H1 (cell line): ENCODE data around the gene FSTL4. TPM values are rescaled to one million over a fixed set of nuclear protein-coding genes. Genes with fewer than 3 reads are reported as not detected.

Experiments
- CTCF ChIA-PET: fragments of 300-600 bp; sonication (Branson Sonifier 250); formaldehyde crosslinking; loops from one replicate; lab custom pipeline; 2021; ENCODE audit not compliant: partially characterized antibody; lab: Charles Lee
- POLR2A ChIA-PET: fragments of 300-600 bp; sonication (Branson Sonifier 250); formaldehyde crosslinking; loops from one replicate; lab custom pipeline; 2021; ENCODE audit warnings: inconsistent platforms; ENCODE audit not compliant: partially characterized antibody; lab: Charles Lee
- DNase-seq, 2 experiments: peaks; one replicate each; pipeline versions ENCODE4 v3.0.0 to v3.0.0-alpha.2; 2010 to 2022; ENCODE audit warnings: low spot score in 2 of 2, low read depth in 1 of 2, mixed read lengths in 1 of 2
- FAIRE-seq: peaks from 2 replicates; lab custom pipeline; 2011; peaks lifted over from hg19 to GRCh38; lab: Jason Lieb, UNC
- H2AFZ ChIP-seq: 2 replicates; pipeline ENCODE4 v1.8.1; 2012; ENCODE audit warnings: low read length, inconsistent platforms
- H2AK5ac ChIP-seq: 2 replicates; pipeline ENCODE4 v1.6.1; 2013; ENCODE audit warnings: low read depth, low read length
- H2BK120ac ChIP-seq: replicated peaks from 2 replicates; pipeline ENCODE3; 2013; ENCODE audit warnings: low read depth, low read length, inconsistent platforms
- H2BK12ac ChIP-seq: 2 replicates; pipeline ENCODE4 v1.6.1; 2013; ENCODE audit warnings: low read depth, low read length
- H2BK15ac ChIP-seq: 2 replicates; pipeline ENCODE4 v1.6.1; 2013; ENCODE audit warnings: low read length
- H2BK20ac ChIP-seq: 2 replicates; pipeline ENCODE4 v1.6.1; 2013; ENCODE audit warnings: low read length
- H2BK5ac ChIP-seq: 2 replicates; pipeline ENCODE4 v1.6.1; 2013; ENCODE audit warnings: low read depth, low read length
- H3K14ac ChIP-seq: 2 replicates; pipeline ENCODE4 v1.6.1; 2013; ENCODE audit warnings: inconsistent platforms; ENCODE audit not compliant: insufficient read length
- H3K18ac ChIP-seq: 2 replicates; pipeline ENCODE4 v1.6.1; 2013; ENCODE audit warnings: low read length; ENCODE audit errors: extremely low read depth
- H3K23ac ChIP-seq: 2 replicates; pipeline ENCODE4 v1.6.1; 2013; ENCODE audit warnings: inconsistent platforms; ENCODE audit not compliant: insufficient read length
- H3K23me2 ChIP-seq: 2 replicates; pipeline ENCODE4 v1.6.1; 2013; ENCODE audit warnings: low read depth, low read length
- H3K27ac ChIP-seq: 2 replicates; pipeline ENCODE4 v1.6.1; 2011; ENCODE audit warnings: low read depth, low read length, inconsistent platforms
- H3K27me3 ChIP-seq, 4 experiments: replicated peaks in 1 of 4; 1 replicate in 1 of 4; 2 replicates in 3 of 4; pipeline versions ENCODE4 v1.6.1 to v1.8.1; 2011 to 2013; ENCODE audit warnings: low read length in 3 of 4, mild to moderate bottlenecking in 3 of 4, inconsistent platforms in 2 of 4, mixed read lengths in 2 of 4, moderate library complexity in 1 of 4; ENCODE audit not compliant: control insufficient read depth in 3 of 4, insufficient read depth in 3 of 4; ENCODE audit errors: extremely low read depth in 1 of 4
- H3K36me3 ChIP-seq, 4 experiments: 2 replicates each; pipeline versions ENCODE4 v1.6.1 to v1.8.1; 2011 to 2013; ENCODE audit warnings: mild to moderate bottlenecking in 4 of 4, low read length in 3 of 4, moderate library complexity in 2 of 4, control low read depth in 1 of 4, inconsistent platforms in 1 of 4; ENCODE audit not compliant: insufficient read depth in 4 of 4, control insufficient read depth in 2 of 4
- H3K4ac ChIP-seq: replicated peaks from 2 replicates; pipeline ENCODE3; 2013; ENCODE audit warnings: low read length, low read depth, mixed read lengths, inconsistent platforms; ENCODE audit not compliant: insufficient read length
- H3K4me1 ChIP-seq, 4 experiments: replicated peaks in 1 of 4; 1 replicate in 1 of 4; 2 replicates in 3 of 4; pipeline versions ENCODE4 v1.6.1 to v1.8.1; 2011 to 2013; ENCODE audit warnings: low read length in 3 of 4, inconsistent platforms in 2 of 4, mixed read lengths in 1 of 4; ENCODE audit not compliant: insufficient read depth in 4 of 4, control insufficient read depth in 3 of 4
- H3K4me2 ChIP-seq, 2 experiments: 2 replicates each; pipeline versions ENCODE4 v1.6.1 to v1.8.1; 2011 to 2013; ENCODE audit warnings: low read depth in 2 of 2, low read length in 2 of 2, control low read depth in 1 of 2, inconsistent platforms in 1 of 2, mild to moderate bottlenecking in 1 of 2; ENCODE audit not compliant: insufficient read depth in 1 of 2
- H3K4me3 ChIP-seq, 4 experiments: fragments of 200-600, 300-600 bp in 1 of 4; sonication (generic), shearing (Covaris generic), sonication (Bioruptor Twin) in 1 of 4; 2 replicates each; pipeline versions ENCODE4 v1.5.1 to v1.8.1; 2011 to 2016; ENCODE audit warnings: low read length in 4 of 4, low read depth in 3 of 4, control low read depth in 2 of 4, inconsistent platforms in 2 of 4, mild to moderate bottlenecking in 2 of 4, mixed read lengths in 1 of 4, moderate library complexity in 1 of 4; ENCODE audit not compliant: insufficient read depth in 2 of 4; ENCODE audit errors: extremely low read depth in 1 of 4
- H3K56ac ChIP-seq: replicated peaks from 2 replicates; pipeline ENCODE3; 2013; ENCODE audit warnings: low read depth, mild to moderate bottlenecking, mixed read lengths, low read length, inconsistent platforms; ENCODE audit not compliant: insufficient read length
- H3K79me1 ChIP-seq: 2 replicates; pipeline ENCODE4 v1.6.1; 2013; ENCODE audit warnings: low read depth, low read length, control low read depth
- H3K79me2 ChIP-seq, 2 experiments: 2 replicates each; pipeline versions ENCODE4 v1.6.1 to v1.8.1; 2012 to 2013; ENCODE audit warnings: low read length in 2 of 2, mild to moderate bottlenecking in 2 of 2, inconsistent platforms in 1 of 2; ENCODE audit not compliant: insufficient read depth in 2 of 2, control insufficient read depth in 1 of 2
- H3K9ac ChIP-seq, 4 experiments: replicated peaks in 1 of 4; 1 replicate in 1 of 4; 2 replicates in 3 of 4; pipeline versions ENCODE4 v1.6.1 to v1.8.1; 2011 to 2013; ENCODE audit warnings: low read depth in 3 of 4, low read length in 3 of 4, control low read depth in 2 of 4, mild to moderate bottlenecking in 2 of 4, moderate library complexity in 2 of 4, inconsistent platforms in 1 of 4; ENCODE audit errors: extremely low read depth in 1 of 4
- H3K9me3 ChIP-seq, 2 experiments: 2 replicates each; pipeline versions ENCODE4 v1.6.1 to v1.8.1; 2012 to 2013; ENCODE audit warnings: mild to moderate bottlenecking in 2 of 2, moderate library complexity in 2 of 2, control low read depth in 1 of 2, inconsistent platforms in 1 of 2, low read depth in 1 of 2, low read length in 1 of 2, mixed read lengths in 1 of 2; ENCODE audit not compliant: insufficient read depth in 2 of 2
- H4K20me1 ChIP-seq, 2 experiments: replicated peaks in 1 of 2; 2 replicates each; pipeline versions ENCODE3 to v1.8.1; 2011 to 2013; ENCODE audit warnings: inconsistent platforms in 2 of 2, low read length in 2 of 2, mild to moderate bottlenecking in 1 of 2; ENCODE audit not compliant: insufficient read depth in 2 of 2, control insufficient read depth in 1 of 2
- H4K5ac ChIP-seq: 2 replicates; pipeline ENCODE4 v1.6.1; 2013; ENCODE audit warnings: low read length, low read depth, mixed read lengths, inconsistent platforms; ENCODE audit not compliant: insufficient read length
- H4K8ac ChIP-seq: 2 replicates; pipeline ENCODE4 v1.8.0; 2013; ENCODE audit warnings: mild to moderate bottlenecking, moderate library complexity, low read length, inconsistent platforms; ENCODE audit not compliant: insufficient read depth; ENCODE audit errors: extremely low read depth
- H4K91ac ChIP-seq: replicated peaks from 2 replicates; pipeline ENCODE3; 2013; ENCODE audit warnings: low read length, mixed read lengths, inconsistent platforms; ENCODE audit not compliant: insufficient read length
- BRCA1 ChIP-seq: IDR thresholded peaks from 2 replicates; pipeline ENCODE4 v1.6.1; 2012; ENCODE audit warnings: low read depth, low read length, improper control_type of control experiment
- CHD1 ChIP-seq: IDR thresholded peaks from 2 replicates; pipeline ENCODE4 v1.6.1; 2012; ENCODE audit warnings: low read depth, low read length, improper control_type of control experiment
- CHD2 ChIP-seq: IDR thresholded peaks from 2 replicates; pipeline ENCODE4 v1.6.1; 2012; ENCODE audit warnings: low read length, improper control_type of control experiment
- E2F6 ChIP-seq: IDR thresholded peaks from 2 replicates; pipeline ENCODE4 v1.6.1; 2012; ENCODE audit warnings: inconsistent platforms
- FOSL1 ChIP-seq: IDR thresholded peaks from 2 replicates; pipeline ENCODE4 v1.6.1; 2011; ENCODE audit warnings: mild to moderate bottlenecking, low read depth, low read length, moderate library complexity; ENCODE audit not compliant: insufficient read depth
- JUN ChIP-seq: IDR thresholded peaks from 2 replicates; pipeline ENCODE4 v1.6.1; 2011; ENCODE audit warnings: low read depth, mild to moderate bottlenecking, improper control_type of control experiment, low read length
- MAX ChIP-seq: IDR thresholded peaks from 2 replicates; pipeline ENCODE4 v1.6.1; 2012; ENCODE audit warnings: inconsistent platforms
- POU5F1 ChIP-seq: IDR thresholded peaks from 2 replicates; pipeline ENCODE4 v1.6.1; 2011; ENCODE audit warnings: low read depth, mild to moderate bottlenecking, low read length, moderate library complexity
- RFX5 ChIP-seq: IDR thresholded peaks from 2 replicates; pipeline ENCODE4 v1.6.1; 2011; ENCODE audit warnings: low read depth, low read length, improper control_type of control experiment, borderline replicate concordance
- SP4 ChIP-seq: IDR thresholded peaks from 2 replicates; pipeline ENCODE4 v1.6.1; 2012; ENCODE audit warnings: low read length, inconsistent platforms
- SUZ12 ChIP-seq: fragments of 200-600 bp; sonication (generic); IDR thresholded peaks from 2 replicates; pipeline ENCODE4 v1.6.1; 2012; ENCODE audit warnings: mild to moderate bottlenecking, inconsistent platforms, low read length, moderate library complexity, mixed read lengths
- TBP ChIP-seq: IDR thresholded peaks from 2 replicates; pipeline ENCODE4 v1.6.1; 2011; ENCODE audit warnings: low read depth, low read length, improper control_type of control experiment
- WGBS, 2 experiments: shearing (Covaris generic) in 1 of 2; methylation state at CpG; one replicate each; pipeline versions ENCODE4 v1.1.6 to v1.1.7; 2013 to 2015; ENCODE audit warnings: low lambda C conversion rate in 2 of 2, mixed read lengths in 2 of 2, inconsistent platforms in 1 of 2, low coverage in 1 of 2, missing lambda C conversion rate in 1 of 2; ENCODE audit not compliant: insufficient replicate concordance in 2 of 2, insufficient coverage in 1 of 2, insufficient read length in 1 of 2; ENCODE audit errors: extremely low coverage in 1 of 2, missing lambda C conversion rate in 1 of 2; 5-methylcytosine and 5-hydroxymethylcytosine counted together
- polyA plus RNA-seq, 7 experiments: library from polyadenylated mRNA; depleted of rRNA in 3 of 7; stranded (reverse) in 5 of 7; unstranded in 2 of 7; fragments of >200 nt in 5 of 7; fragments of 200-250 nt in 2 of 7; gene quantifications; 1 replicate in 5 of 7; 2 replicates in 1 of 7; 4 replicates in 1 of 7; pipeline versions ENCODE4 v1.2.1 to v1.2.3, GENCODE V29; 2011 to 2013; ENCODE audit warnings: missing spikeins in 2 of 7, mixed read lengths in 2 of 7
- total RNA-seq: library from RNA; stranded (reverse); fragmentation: NEBNext Ultra II Directional; extraction: Animal tissue kit (Norgen Biotek cat#: 25700); gene quantifications from 2 replicates; pipeline ENCODE4 v1.2.1, GENCODE V29; 2021

The FSTL4 gene
- total and polyA plus RNA-seq, 2 of the 8 experiments (the other 6 are each of a cell fraction or from before 2014, with no cell fraction given): 3.1 to 4.1 TPM

- H4K8ac ChIP-seq: no peak overlapping the region
- no peak overlapping the region for H4K5ac ChIP-seq
- no peak overlapping the region for H3K14ac ChIP-seq
- H4K20me1 ChIP-seq: no peaks in the 10 kb centered on the region
- H2AK5ac ChIP-seq: no peak overlapping the region
- no peaks in the 10 kb centered on the region for H3K9me3 ChIP-seq
- H2BK12ac ChIP-seq: no peak overlapping the region
- CTCF ChIA-PET: interaction anchor here (0.6 to 7.5 kb wide), 5 partner anchors 10 to 33 kb away, joined by 3 to 50 read pairs (median 4); no protein-coding TSS in a partner anchor
- 91% methylated on average over 9 of the region's 9 CpGs; no CpG with 5 or more reads in 1 of the 2 experiments for WGBS, 2 experiments
- no peak overlapping the region for H3K27ac ChIP-seq
- no peaks in the 10 kb centered on the region for H3K27me3 ChIP-seq
- H3K18ac ChIP-seq: no peak overlapping the region
- no peak overlapping the region for H4K91ac ChIP-seq
- no peak for FAIRE-seq
- POLR2A ChIA-PET: no interaction called here
- peaks cover 3 to 22% (median 3%) of the 10 kb centered on the region in 4 experiments; a peak in 4 of 7 replicates for H3K4me1 ChIP-seq
- no peak overlapping the region for H3K9ac ChIP-seq
- no peak overlapping the region for H2BK15ac ChIP-seq
- no peaks in the 10 kb centered on the region for H3K79me1 ChIP-seq
- H2BK20ac ChIP-seq: no peak overlapping the region
- H3K79me2 ChIP-seq: no peaks in the 10 kb centered on the region
- no peak overlapping the region for H2AFZ ChIP-seq
- no peak overlapping the region for H2BK120ac ChIP-seq
- no peak overlapping the region for H3K23ac ChIP-seq
- DNase-seq: no peak
- no peaks in the 10 kb centered on the region for H3K23me2 ChIP-seq
- no peak overlapping the region for H3K4ac ChIP-seq
- H3K36me3 ChIP-seq: no peaks in the 10 kb centered on the region
- no peak overlapping the region for H3K4me2 ChIP-seq
- no peak overlapping the region for H2BK5ac ChIP-seq
- H3K56ac ChIP-seq: no peak overlapping the region
- no peak overlapping the region for H3K4me3 ChIP-seq
- TF ChIP-seq E2F6 (no peak), BRCA1 (no peak), JUN (no peak), POU5F1 (no peak), TBP (no peak), MAX (no peak), FOSL1 (no peak), CHD1 (no peak), SUZ12 (no peak), CHD2 (no peak), RFX5 (no peak), SP4 (no peak)
Observed at GRCh38 chr5:133337795-133338445, 274.4 kb downstream of the FSTL4 start.
